IgD-negative memory B cell (primary cell): Measurements from ENCODE around the gene LDLRAD3. TPM values are rescaled to one million over a fixed set of nuclear protein-coding genes. Genes with fewer than 3 reads are reported as not detected.

Source experiments
- H3K27ac Mint-ChIP-seq, 3 donors: one replicate each; pipeline ENCODE4 v1.8.0; 2020 to 2022; ENCODE audit warnings: mild to moderate bottlenecking in 3 of 3, mixed read lengths in 3 of 3, moderate library complexity in 1 of 3
- H3K27me3 Mint-ChIP-seq: one replicate; pipeline ENCODE4 v1.8.0; 2021; ENCODE audit warnings: mixed read lengths
- H3K36me3 Mint-ChIP-seq: one replicate; pipeline ENCODE4 v1.8.0; 2020; ENCODE audit warnings: mild to moderate bottlenecking, mixed read lengths
- H3K4me1 Mint-ChIP-seq, 3 donors: one replicate each; pipeline ENCODE4 v1.8.0; 2020 to 2022; ENCODE audit warnings: mixed read lengths in 3 of 3, mild to moderate bottlenecking in 1 of 3
- H3K4me3 Mint-ChIP-seq, 4 donors: one replicate each; pipeline ENCODE4 v1.8.0; 2020 to 2022; ENCODE audit warnings: mild to moderate bottlenecking in 4 of 4, mixed read lengths in 4 of 4, moderate library complexity in 3 of 4
- H3K9me3 Mint-ChIP-seq, 3 donors: one replicate each; pipeline ENCODE4 v1.8.0; 2020 to 2021; ENCODE audit warnings: mixed read lengths in 3 of 3, mild to moderate bottlenecking in 1 of 3
- polyA plus RNA-seq: library from polyadenylated mRNA; unstranded; fragments of 300-500 nt; fragmentation: Illumina TruSeq; gene quantifications from one replicate; pipeline ENCODE4 v1.2.3, GENCODE V29; 2021

The LDLRAD3 gene
- polyA plus RNA-seq, 1 donor from 2014 or later: not detected

DNA sequence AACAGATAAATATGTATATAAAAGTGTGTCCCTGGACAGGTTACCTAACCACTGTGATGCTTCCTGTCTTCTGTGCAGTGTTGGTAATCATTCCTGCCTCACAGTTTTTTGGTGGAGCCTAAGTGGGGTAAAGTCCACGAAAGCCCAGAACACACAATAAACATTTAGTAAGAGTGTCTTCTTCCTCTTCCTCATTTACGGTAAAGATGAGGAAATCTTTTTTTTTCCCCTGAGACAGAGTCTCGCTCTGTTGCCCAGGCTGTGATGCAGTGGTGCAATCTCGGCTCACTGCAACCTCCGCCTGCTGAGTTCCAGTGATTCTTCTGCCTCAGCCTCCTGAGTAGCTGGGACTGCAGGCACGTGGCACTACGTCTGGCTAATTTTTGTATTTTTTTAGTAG, 117.1 kb downstream of the LDLRAD3 start:
- no peak overlapping the region for H3K4me3 Mint-ChIP-seq
- H3K27me3 Mint-ChIP-seq: peaks cover 4% of the 10 kb centered on the region
- H3K27ac Mint-ChIP-seq: no peak overlapping the region
- H3K36me3 Mint-ChIP-seq: no peaks in the 10 kb centered on the region
- H3K4me1 Mint-ChIP-seq: no peaks in the 10 kb centered on the region
- peaks cover 0 to 21% (median 5%) of the 10 kb centered on the region in 3 donors for H3K9me3 Mint-ChIP-seq

- Mint-ChIP-seq H3K4me3 (no peak overlapping the region), H3K9me3 (peaks cover 0 to 21% (median 5%) of the 10 kb centered on the region in 3 donors), H3K27ac (no peak overlapping the region), H3K27me3 (peaks cover 2% of the 10 kb centered on the region), H3K36me3 (no peaks in the 10 kb centered on the region), H3K4me1 (no peaks in the 10 kb centered on the region)
Observed at GRCh38 chr11:36061471-36061870, 117.6 kb downstream of the LDLRAD3 start.

GRCh38 chr11:36062796-36063365, 119.0 kb downstream of the LDLRAD3 start:
- Mint-ChIP-seq H3K27me3 (peaks cover 4% of the 10 kb centered on the region), H3K4me3 (no peak overlapping the region), H3K9me3 (peaks cover 0 to 25% (median 9%) of the 10 kb centered on the region in 3 donors), H3K36me3 (peaks cover 2% of the 10 kb centered on the region), H3K4me1 (no peaks in the 10 kb centered on the region), H3K27ac (no peak overlapping the region)

DNA sequence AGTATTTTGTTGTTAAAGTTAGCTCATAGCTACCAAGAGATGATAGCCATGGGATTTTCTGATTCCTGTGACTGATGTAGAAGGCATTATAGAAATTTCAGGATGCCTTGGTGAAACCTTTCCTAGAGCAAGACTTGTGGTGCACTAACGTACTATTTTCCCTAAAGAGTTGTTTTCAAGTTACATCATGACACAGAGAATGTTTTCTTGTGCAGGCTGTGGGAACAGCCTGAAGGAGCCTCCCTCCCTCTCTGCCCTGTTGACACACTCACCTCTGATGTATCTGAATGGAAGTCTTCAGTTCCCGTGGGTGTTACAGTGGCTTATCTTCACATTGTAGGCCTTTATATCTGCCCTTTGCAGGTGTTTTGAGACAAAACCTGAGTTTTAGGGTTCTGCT, 121.6 kb downstream of the LDLRAD3 start:
- Mint-ChIP-seq H3K4me3 (no peak overlapping the region), H3K4me1 (no peaks in the 10 kb centered on the region), H3K36me3 (peaks cover 2% of the 10 kb centered on the region), H3K27me3 (peaks cover 4% of the 10 kb centered on the region), H3K9me3 (peaks cover 0 to 20% (median 4%) of the 10 kb centered on the region in 3 donors), H3K27ac (no peak overlapping the region)

DNA sequence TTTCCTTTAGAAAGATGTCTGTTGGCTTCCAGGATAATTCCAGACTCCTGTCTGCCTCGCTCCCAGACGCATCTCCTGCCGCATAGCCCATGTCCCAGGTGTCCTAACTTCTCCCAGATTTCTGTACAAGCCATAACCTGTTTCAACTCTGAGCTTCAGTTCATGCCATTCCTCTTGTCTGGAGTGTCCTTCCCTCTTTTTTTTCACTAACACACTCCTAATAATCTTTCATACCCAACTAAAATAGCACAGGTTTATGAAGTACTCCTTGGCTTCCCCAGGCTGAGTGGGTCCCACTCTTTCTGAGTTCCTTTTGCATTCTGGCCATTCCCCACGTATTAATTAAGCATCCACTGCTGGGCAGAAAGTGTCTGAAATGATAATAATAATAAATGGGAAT, 123.0 kb downstream of the LDLRAD3 start:
- Mint-ChIP-seq H3K36me3 (peaks cover 2% of the 10 kb centered on the region), H3K4me1 (no peaks in the 10 kb centered on the region), H3K27ac (no peak overlapping the region), H3K27me3 (peaks cover 4% of the 10 kb centered on the region), H3K9me3 (peaks cover 0 to 14% (median 4%) of the 10 kb centered on the region in 3 donors), H3K4me3 (no peak overlapping the region)

- H3K9me3 Mint-ChIP-seq: peaks cover 0 to 9% (median 4%) of the 10 kb centered on the region in 3 donors
- H3K36me3 Mint-ChIP-seq: peaks cover 2% of the 10 kb centered on the region
- no peak overlapping the region for H3K4me3 Mint-ChIP-seq
- H3K4me1 Mint-ChIP-seq: no peaks in the 10 kb centered on the region
- peaks cover 10% of the 10 kb centered on the region for H3K27me3 Mint-ChIP-seq
- no peak overlapping the region for H3K27ac Mint-ChIP-seq
Observed at GRCh38 chr11:36069576-36070212, 125.8 kb downstream of the LDLRAD3 start.

DNA sequence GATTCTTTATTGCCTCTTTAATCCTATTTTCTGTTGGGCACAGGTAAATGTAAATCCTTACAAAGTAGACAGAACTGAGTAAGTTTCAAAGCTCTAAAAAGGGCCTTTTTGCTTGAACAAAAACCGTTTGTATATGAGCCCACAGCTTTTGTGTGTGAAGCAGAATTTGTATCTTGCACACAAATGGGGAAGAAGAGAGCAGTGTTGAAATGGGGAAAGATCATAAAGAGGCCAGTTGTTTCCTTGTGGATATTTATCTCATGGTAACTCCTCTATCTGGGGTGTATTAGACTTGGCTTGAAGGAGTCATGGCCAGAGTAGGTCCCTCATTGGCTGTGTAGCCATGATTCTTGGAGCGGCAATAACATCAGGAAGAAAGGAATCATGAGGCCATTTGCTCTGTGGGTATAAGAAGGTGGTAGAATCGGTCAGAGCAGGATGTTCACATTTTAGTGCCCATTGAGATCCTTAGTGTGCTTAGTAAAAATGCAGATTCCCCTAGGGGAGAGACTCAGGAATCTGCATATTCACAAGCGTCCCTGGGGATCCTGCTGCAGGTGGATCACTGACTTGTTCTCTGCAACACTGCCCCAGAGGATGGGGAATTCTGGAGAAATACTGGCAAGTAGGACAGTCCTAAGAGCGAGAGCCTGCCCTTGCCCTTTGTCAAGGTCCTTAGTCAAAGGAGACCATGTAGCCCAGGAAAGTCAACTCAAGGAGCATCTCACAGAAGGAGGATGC, 126.5 kb downstream of the LDLRAD3 start:
- no peak overlapping the region for H3K4me3 Mint-ChIP-seq
- H3K36me3 Mint-ChIP-seq: peaks cover 2% of the 10 kb centered on the region
- peaks cover under 1 to 9% (median 4%) of the 10 kb centered on the region in 3 donors for H3K9me3 Mint-ChIP-seq
- H3K27me3 Mint-ChIP-seq: peaks cover 10% of the 10 kb centered on the region
- no peaks in the 10 kb centered on the region for H3K4me1 Mint-ChIP-seq
- no peak overlapping the region for H3K27ac Mint-ChIP-seq

- Mint-ChIP-seq H3K4me3 (no peak overlapping the region), H3K4me1 (no peaks in the 10 kb centered on the region), H3K27ac (no peak overlapping the region), H3K36me3 (peaks cover 2% of the 10 kb centered on the region), H3K9me3 (peaks cover 3 to 9% (median 4%) of the 10 kb centered on the region in 3 donors), H3K27me3 (peaks cover 8% of the 10 kb centered on the region)
Observed at GRCh38 chr11:36070954-36071330, 127.1 kb downstream of the LDLRAD3 start.

GRCh38 chr11:36071917-36072500, 128.1 kb downstream of the LDLRAD3 start:
- Mint-ChIP-seq H3K36me3 (peaks cover under 1% of the 10 kb centered on the region), H3K9me3 (peaks cover under 1 to 6% (median 4%) of the 10 kb centered on the region in 3 donors), H3K27me3 (peaks cover 8% of the 10 kb centered on the region), H3K27ac (no peak overlapping the region), H3K4me1 (no peaks in the 10 kb centered on the region), H3K4me3 (no peak overlapping the region)

DNA sequence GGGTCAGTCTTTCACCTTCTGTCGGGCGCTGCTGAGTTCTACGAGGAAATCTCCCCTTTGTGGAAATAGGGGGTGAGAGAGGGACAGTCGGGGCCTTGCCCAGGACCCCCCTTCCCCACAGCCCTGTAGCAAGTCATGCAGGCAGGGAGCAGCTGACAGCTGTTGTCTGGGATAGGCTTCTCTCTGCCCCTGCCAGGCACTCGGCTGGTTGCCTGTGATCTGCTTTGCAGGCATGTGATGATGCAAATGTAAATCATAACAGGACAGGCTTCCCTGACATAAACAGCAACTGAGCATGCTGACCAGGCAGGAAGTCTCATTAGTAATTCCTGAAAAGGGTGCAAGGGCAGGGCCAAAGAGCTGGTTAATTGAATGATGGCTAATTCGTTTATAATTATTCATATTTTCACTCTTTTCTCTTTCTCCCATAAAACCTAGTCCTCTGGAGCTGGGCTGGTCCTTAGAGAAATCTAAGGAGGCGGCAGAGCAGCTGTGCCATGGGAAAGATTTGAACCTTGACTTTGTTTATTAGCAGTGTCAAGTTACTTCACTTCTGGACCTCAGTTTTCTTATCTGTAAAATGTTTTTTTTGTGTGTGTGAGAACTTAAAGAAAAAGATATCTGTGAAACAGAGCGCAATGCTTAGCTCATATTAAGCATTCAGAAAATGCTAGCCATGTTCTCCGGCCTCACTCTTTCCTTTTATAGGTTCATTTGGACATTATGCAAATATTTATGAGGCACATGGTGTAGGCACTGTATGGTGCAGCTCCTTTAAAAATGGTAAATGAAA, 129.7 kb downstream of the LDLRAD3 start:
- peaks cover 10% of the 10 kb centered on the region for H3K27me3 Mint-ChIP-seq
- H3K9me3 Mint-ChIP-seq: peaks cover 0 to 6% (median 4%) of the 10 kb centered on the region in 3 donors
- no peaks in the 10 kb centered on the region for H3K4me1 Mint-ChIP-seq
- H3K4me3 Mint-ChIP-seq: no peak overlapping the region
- no peaks in the 10 kb centered on the region for H3K36me3 Mint-ChIP-seq
- no peak overlapping the region for H3K27ac Mint-ChIP-seq

DNA sequence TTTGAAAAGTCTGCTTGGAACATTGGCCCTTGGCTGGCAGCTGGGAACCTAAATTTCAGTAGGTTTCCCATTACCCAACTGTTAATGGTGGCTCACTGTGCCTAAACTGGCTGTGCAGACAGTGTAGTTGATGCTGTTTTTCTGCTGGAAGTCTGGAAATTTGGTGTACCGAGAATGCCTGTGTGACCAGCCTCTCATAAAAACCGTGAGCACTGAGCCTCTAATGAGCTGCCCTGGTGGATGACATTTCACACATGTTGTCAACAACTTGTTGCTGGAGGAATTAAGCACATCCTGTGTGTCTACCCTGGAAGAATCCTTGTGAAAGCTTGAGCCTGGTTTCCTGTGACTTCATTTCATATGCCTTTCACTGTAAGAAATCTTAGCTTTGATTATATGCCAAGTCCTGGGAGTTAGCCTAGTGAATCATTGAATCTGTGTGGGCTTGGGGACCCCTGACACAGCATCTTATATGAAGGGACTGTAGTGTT, 131.1 kb downstream of the LDLRAD3 start:
- Mint-ChIP-seq H3K9me3 (peaks cover 0 to 6% (median 4%) of the 10 kb centered on the region in 3 donors), H3K4me3 (no peak overlapping the region), H3K27me3 (peaks cover 13% of the 10 kb centered on the region), H3K4me1 (no peaks in the 10 kb centered on the region), H3K36me3 (no peaks in the 10 kb centered on the region), H3K27ac (no peak overlapping the region)

DNA sequence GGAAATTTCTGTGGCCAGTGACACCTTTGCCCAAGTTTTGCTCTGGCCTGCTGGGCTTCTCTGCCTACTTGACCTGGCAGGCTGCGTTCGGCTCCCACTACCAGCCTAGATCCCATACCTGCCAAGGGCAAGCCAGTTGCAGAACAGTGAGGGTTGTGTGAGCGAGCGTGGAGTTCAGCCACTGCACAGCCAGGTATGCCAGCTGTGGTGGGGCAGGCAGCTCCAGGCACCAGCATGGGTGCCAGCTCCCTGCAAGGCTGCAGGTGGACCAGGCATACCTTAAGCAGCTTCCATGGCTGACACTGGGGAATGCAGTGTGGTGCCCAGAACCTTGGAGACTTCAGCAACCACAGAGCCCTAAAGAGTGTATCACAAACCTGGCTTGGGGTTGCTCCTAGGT, 133.5 kb downstream of the LDLRAD3 start:
- no peak overlapping the region for H3K4me3 Mint-ChIP-seq
- H3K9me3 Mint-ChIP-seq: peaks cover under 1 to 4% (median 3%) of the 10 kb centered on the region in 3 donors
- no peaks in the 10 kb centered on the region for H3K4me1 Mint-ChIP-seq
- H3K36me3 Mint-ChIP-seq: no peaks in the 10 kb centered on the region
- H3K27ac Mint-ChIP-seq: no peak overlapping the region
- peaks cover 11% of the 10 kb centered on the region for H3K27me3 Mint-ChIP-seq

DNA sequence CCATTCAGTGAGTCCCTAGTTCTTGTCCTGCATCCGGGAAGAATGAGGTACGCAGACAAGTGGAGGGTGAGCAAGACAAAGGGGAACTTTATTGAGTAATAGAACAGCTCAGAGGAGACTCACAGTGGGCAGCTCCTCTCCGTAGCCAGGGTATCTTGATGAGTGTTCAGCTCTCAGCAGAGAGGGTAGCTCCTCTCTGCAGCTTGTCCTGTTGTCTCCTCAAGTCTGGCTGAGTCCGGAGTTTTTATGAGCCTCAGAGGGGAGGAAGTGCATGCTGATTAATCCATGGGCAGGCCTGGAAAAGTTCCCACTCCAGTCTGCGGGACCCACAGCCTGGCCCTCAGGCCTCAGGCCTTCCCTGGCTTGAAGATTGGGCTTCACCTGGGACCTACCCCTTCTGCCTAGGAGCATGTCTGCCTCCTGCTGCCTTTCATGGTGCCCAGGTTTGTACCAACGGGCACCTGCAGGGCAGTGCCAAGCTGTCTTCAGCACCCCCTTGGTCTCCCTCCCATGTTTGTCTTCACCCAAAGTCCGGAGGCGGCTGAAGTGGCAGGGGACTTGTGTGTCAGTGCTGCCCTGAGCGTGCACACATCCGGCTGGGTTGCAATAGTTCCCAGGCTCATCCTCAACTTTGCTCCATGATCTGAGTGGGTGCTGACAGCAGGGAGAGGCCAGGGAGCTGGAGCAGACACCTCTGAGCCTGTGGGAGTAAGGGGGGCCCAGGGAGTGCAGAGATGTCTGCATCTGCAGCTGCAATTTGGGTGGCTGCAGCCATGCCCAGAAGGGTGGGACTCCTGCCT, 134.2 kb downstream of the LDLRAD3 start:
- Mint-ChIP-seq H3K27ac (no peak overlapping the region), H3K9me3 (peaks cover 3 to 7% (median 4%) of the 10 kb centered on the region in 3 donors), H3K4me3 (no peak overlapping the region), H3K27me3 (peaks cover 10% of the 10 kb centered on the region), H3K4me1 (no peaks in the 10 kb centered on the region), H3K36me3 (no peaks in the 10 kb centered on the region)

DNA sequence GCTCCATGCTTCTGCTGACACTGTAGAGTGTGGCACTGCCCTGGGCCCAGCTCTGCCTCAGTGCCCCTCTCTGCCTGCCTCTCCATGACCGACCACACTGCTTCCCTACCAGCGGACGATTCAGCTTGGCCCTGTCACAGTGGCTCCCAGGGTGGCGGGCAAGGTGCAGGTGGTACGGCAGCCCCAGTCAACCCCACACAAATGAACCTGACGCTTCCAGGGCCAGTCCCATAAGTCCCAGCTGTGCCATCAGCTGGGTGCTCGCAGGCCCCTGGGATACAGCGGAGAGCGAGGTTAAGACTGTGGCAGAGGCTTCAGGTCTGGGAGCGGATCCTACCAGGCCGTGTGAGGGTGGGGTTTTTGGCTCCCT, 134.8 kb downstream of the LDLRAD3 start:
- no peak overlapping the region for H3K27ac Mint-ChIP-seq
- H3K9me3 Mint-ChIP-seq: peaks cover 3 to 8% (median 4%) of the 10 kb centered on the region in 3 donors
- H3K36me3 Mint-ChIP-seq: no peaks in the 10 kb centered on the region
- H3K4me3 Mint-ChIP-seq: no peak overlapping the region
- no peaks in the 10 kb centered on the region for H3K4me1 Mint-ChIP-seq
- H3K27me3 Mint-ChIP-seq: peaks cover 9% of the 10 kb centered on the region
